ENCODE results near the gene TRABD2B. TPM values are rescaled to one million over a fixed set of nuclear protein-coding genes. Genes with fewer than 3 reads are reported as not detected.

TRABD2B gene
- total RNA-seq (2021): not detected in 2 replicates
- Bru-seq, nascent RNA: percentile 6 among the genes with signal in this experiment
- percentile 10 among the genes with signal in this experiment for BruChase-seq, experiment 1, labeled RNA remaining after a 2-hour chase
- percentile 3 among the genes with signal in this experiment for BruChase-seq, experiment 2, labeled RNA remaining after a 6-hour chase
- long read RNA-seq, full-length matches to known transcripts: 1 of 1 reads
- long read RNA-seq, partial matches to known transcripts: 0 of 1 reads
- long read RNA-seq, other reads (novel, unspliced or antisense): 0 of 1 reads

DNA sequence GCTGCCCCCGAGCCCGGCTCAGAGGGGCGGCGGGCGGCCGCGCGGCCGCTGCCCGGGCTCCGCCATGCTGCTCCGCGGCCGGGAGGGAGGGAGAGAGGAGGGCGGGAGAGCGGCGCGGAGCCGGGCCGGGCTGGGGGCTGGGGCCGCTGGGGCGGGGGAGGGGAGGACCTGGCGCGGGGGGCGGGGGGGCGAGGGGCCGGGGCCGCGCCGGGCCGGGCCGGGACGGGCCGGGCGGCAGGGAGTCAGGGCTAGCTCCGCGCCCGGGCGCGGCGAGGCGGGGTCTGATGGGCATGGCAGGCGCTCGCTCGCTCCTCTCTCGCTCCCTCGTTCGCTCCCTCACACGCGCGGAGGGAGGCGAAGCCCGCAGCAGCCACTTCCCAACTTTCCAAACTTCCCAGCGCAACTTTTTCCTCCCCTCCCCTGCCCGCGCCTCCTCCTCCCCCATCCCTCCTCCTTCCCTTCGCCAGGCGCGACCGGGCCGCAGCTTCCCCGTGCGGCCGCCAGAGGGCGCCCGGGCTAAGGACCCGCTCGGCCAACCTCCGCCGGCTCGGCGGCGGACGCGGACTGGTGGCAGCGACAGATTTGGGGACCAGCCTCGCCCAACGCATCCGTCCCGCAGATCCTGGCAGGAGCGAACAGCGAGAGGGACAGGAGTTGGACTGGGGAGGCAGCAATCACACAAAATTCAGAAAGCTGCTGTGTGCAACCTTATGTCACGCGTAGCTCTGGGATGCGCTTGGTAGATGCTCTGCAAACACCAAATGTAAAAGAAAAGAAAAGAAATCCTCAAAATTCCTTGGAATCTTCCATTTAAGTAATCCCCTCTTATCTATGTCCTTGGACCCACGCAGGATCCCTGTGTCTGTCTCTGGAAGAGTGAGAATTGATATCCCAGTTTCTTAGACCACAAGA is at the start of gene TRABD2B:
TSS of gene TRABD2B (minus strand) at position 97 of the 912 bp plus-strand sequence.
- ChIA-PET CTCF (interaction anchor here (0.5 to 2.5 kb wide), 7 partner anchors 11 to 562 kb away, joined by 3 to 18 read pairs (median 5); no protein-coding TSS in a partner anchor), POLR2A (ENCODE audit: low non-redundant PET) (interaction anchor here (0.5 kb wide), 1 partner anchor 259 kb away, joined by 6 read pairs; no protein-coding TSS in a partner anchor)
- DNase-seq (ENCODE audit: low spot score): peak; percentile 77
- peak within 1 kb of the TSS; percentile 41 for H3K4me3 ChIP-seq (ENCODE audit: low read depth, low read length, poor library complexity, severe bottlenecking)
- TF ChIP-seq, protein P1, sequence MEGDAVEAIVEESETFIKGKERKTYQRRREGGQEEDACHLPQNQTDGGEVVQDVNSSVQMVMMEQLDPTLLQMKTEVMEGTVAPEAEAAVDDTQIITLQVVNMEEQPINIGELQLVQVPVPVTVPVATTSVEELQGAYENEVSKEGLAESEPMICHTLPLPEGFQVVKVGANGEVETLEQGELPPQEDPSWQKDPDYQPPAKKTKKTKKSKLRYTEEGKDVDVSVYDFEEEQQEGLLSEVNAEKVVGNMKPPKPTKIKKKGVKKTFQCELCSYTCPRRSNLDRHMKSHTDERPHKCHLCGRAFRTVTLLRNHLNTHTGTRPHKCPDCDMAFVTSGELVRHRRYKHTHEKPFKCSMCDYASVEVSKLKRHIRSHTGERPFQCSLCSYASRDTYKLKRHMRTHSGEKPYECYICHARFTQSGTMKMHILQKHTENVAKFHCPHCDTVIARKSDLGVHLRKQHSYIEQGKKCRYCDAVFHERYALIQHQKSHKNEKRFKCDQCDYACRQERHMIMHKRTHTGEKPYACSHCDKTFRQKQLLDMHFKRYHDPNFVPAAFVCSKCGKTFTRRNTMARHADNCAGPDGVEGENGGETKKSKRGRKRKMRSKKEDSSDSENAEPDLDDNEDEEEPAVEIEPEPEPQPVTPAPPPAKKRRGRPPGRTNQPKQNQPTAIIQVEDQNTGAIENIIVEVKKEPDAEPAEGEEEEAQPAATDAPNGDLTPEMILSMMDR (conservative IDR thresholded peaks at IDR 0.05; ENCODE audit: low read depth, low read length): peak; percentile 91
- no peak for TF ChIP-seq EZH2 (IDR thresholded peaks at IDR 0.05; ENCODE audit: borderline replicate concordance, low read depth, low read length, poor library complexity, severe bottlenecking)
- BruUV-seq (replicated peaks): no TSS peak
- H3K9me3 ChIP-seq (ENCODE audit: low read depth, low read length, poor library complexity, severe bottlenecking): no peaks in the 10 kb centered on the region
- H3K36me3 ChIP-seq (ENCODE audit: insufficient read depth, low read length, poor library complexity, severe bottlenecking): no peaks in the 10 kb centered on the region
- no peak within 1 kb of the TSS for H3K27ac ChIP-seq (ENCODE audit: low read depth, low read length, poor library complexity, severe bottlenecking)
- peaks cover 17% of the 10 kb centered on the region for H3K4me1 ChIP-seq (ENCODE audit: insufficient read depth, low read length, poor library complexity, severe bottlenecking)
- H3K27me3 ChIP-seq (replicated peaks; ENCODE audit: insufficient read depth, low read depth, low read length, poor library complexity): peaks cover 72% of the 10 kb centered on the region
- intact Hi-C loops (cut with micrococcal nuclease; ENCODE audit: unreplicated experiment): loop anchor here (1.0 kb wide), 1 partner anchor 64 kb away; no protein-coding TSS in a partner anchor

DNA sequence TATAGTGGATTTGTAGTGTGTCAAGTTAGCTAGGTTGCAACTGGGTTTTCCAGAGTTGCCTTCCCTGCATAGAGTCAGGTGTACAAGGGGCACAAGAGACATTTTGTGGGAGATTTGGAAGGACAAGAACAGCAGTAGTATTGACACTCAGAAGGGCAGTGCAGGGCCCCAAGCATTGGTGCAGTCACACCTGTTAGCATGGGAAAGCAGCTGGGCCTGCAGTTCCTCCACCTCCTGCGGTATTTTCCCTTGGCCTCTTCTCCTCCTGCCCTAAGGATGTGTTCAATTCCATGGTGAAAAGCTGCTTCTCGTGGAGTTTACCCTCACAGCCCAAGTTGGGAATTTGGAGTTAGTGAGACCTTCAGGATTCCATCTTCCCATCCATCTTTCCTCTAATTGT is 47.1 kb upstream of the TRABD2B start:
- Histone ChIP-seq H3K4me1 (ENCODE audit: insufficient read depth, low read length, poor library complexity, severe bottlenecking) (peaks cover 7% of the 10 kb centered on the region), H3K27ac (ENCODE audit: low read depth, low read length, poor library complexity, severe bottlenecking) (no peak overlapping the region), H3K9me3 (ENCODE audit: low read depth, low read length, poor library complexity, severe bottlenecking) (no peaks in the 10 kb centered on the region), H3K4me3 (ENCODE audit: low read depth, low read length, poor library complexity, severe bottlenecking) (no peak overlapping the region), H3K27me3 (replicated peaks; ENCODE audit: insufficient read depth, low read depth, low read length, poor library complexity) (peaks cover 9% of the 10 kb centered on the region), H3K36me3 (ENCODE audit: insufficient read depth, low read length, poor library complexity, severe bottlenecking) (no peaks in the 10 kb centered on the region)
- ChIA-PET CTCF (no interaction called here), POLR2A (ENCODE audit: low non-redundant PET) (no interaction called here)
- no TSS peak for BruUV-seq (replicated peaks)
- DNase-seq (ENCODE audit: low spot score): no peak
- TF ChIP-seq, protein P1 (conservative IDR thresholded peaks at IDR 0.05; ENCODE audit: low read depth, low read length): no peak
- TF ChIP-seq EZH2 (IDR thresholded peaks at IDR 0.05; ENCODE audit: borderline replicate concordance, low read depth, low read length, poor library complexity, severe bottlenecking): no peak
- intact Hi-C loops (cut with micrococcal nuclease; ENCODE audit: unreplicated experiment): no loop called here

DNA sequence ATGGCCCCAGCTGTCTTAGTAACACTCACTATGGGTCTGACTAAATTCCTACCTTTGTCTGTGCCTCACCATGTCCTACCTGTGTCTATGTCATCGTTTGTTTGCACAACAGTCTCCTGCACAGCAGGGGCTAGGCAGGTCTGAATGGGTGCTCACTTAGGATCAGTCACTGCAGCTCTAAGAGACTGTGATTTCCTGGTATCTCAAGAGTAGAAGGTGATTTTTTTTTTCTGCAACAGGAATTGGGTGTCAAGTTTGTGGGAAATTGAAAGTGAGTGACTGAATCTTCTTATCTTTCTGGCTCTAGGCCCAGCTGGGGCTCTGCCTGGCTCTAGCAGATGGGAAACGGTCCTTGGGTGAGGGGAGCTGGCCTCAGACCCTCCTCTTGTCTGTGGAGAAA is 46.4 kb upstream of the TRABD2B start:
- CTCF ChIA-PET: no interaction called here
- peaks cover 5% of the 10 kb centered on the region for H3K27me3 ChIP-seq (replicated peaks; ENCODE audit: insufficient read depth, low read depth, low read length, poor library complexity)
- no peaks in the 10 kb centered on the region for H3K36me3 ChIP-seq (ENCODE audit: insufficient read depth, low read length, poor library complexity, severe bottlenecking)
- DNase-seq (ENCODE audit: low spot score): no peak
- intact Hi-C loops (cut with micrococcal nuclease; ENCODE audit: unreplicated experiment): no loop called here
- POLR2A ChIA-PET (ENCODE audit: low non-redundant PET): no interaction called here
- H3K4me3 ChIP-seq (ENCODE audit: low read depth, low read length, poor library complexity, severe bottlenecking): no peak overlapping the region
- H3K4me1 ChIP-seq (ENCODE audit: insufficient read depth, low read length, poor library complexity, severe bottlenecking): peaks cover 7% of the 10 kb centered on the region
- no TSS peak for BruUV-seq (replicated peaks)
- no peak for TF ChIP-seq EZH2 (IDR thresholded peaks at IDR 0.05; ENCODE audit: borderline replicate concordance, low read depth, low read length, poor library complexity, severe bottlenecking)
- TF ChIP-seq, protein P1 (conservative IDR thresholded peaks at IDR 0.05; ENCODE audit: low read depth, low read length): no peak
- no peaks in the 10 kb centered on the region for H3K9me3 ChIP-seq (ENCODE audit: low read depth, low read length, poor library complexity, severe bottlenecking)
- no peak overlapping the region for H3K27ac ChIP-seq (ENCODE audit: low read depth, low read length, poor library complexity, severe bottlenecking)

Measured in A673 (cell line).